PC-9 (cell line): Measurements from ENCODE around the gene C22orf42.
"Not testable (repeated sequence)": the region's sequence is repeated elsewhere in the genome, so short reads cannot be mapped to it uniquely, and the experiment has no call there.

Experiments used
- CTCF ChIP-seq: fragments of 200-600 bp; sonication (generic); conservative IDR thresholded peaks from 2 replicates; pipeline ENCODE4 v1.6.1; 2017; ENCODE audit warnings: mixed run types, antibody characterized with exemption, mild to moderate bottlenecking, moderate library complexity
- EZH2 ChIP-seq: fragments of 200-600 bp; sonication (generic); IDR thresholded peaks from 2 replicates; pipeline ENCODE4 v1.8.0; 2017; ENCODE audit warnings: antibody characterized with exemption, low read depth

- not testable (repeated sequence) for TF ChIP-seq CTCF, EZH2
Measured at GRCh38 chr22:32157632-32158031, 1.5 kb downstream of the C22orf42 start.
